Measurements from ENCODE around the gene CABCOCO1.

The CABCOCO1 gene

GRCh38 chr10:61751599-61751998 is 88.9 kb downstream of the CABCOCO1 start:
- DNase-seq (ENCODE audit: extremely low read depth, low read depth), result no peak

DNA sequence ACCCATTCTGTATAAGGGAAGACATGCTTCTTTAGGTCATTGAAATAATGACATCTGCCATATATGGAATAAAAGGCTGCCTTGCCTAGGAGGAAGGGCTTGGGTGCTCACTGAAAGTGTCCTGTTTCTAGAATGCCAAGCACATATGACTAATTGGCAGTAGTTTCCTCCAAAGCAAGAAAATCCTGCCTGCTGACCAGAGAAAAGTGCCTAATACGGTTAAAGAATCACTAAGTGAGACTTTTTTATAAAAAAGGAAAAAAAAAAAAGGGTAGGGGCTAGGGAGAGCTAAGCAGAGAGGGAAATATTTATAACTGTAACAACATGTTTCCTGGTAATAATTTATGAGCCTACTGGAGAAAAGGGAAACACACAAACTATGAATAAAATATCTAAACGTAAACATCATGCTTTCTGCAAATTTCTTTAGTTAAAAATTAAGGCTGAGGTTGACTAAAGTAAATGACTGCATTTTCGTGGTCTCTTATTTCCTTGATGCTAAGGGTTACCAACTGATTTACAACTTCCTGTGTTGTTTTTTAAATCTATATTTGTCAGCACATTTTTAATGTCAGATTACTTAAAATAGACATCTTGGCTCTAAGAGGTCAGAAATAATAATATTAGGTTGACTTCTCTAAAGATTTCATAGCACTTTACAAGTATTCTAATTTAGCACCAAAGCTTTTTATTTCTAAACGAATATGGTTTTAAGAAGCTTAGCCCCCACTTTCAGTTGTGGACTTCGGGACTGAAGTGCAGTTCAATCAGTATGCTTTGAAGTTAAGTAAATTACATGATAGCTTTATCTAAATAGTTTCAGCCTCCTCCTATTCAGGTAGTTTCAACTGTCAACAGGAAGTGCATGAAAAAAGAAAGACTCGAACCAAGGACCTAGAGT is 89.6 kb downstream of the CABCOCO1 start:
- DNase-seq (ENCODE audit: extremely low read depth, low read depth), result no peak

More at GRCh38 chr10:61751599-61751998, 88.9 kb downstream of the CABCOCO1 start:
- TF ChIP-seq CTCF (IDR thresholded peaks at IDR 0.05; ENCODE audit: low read depth, low read length), result no peak

GRCh38 chr10:61753453-61753852 is 90.7 kb downstream of the CABCOCO1 start:
- TF ChIP-seq CTCF (IDR thresholded peaks at IDR 0.05; ENCODE audit: low read depth, low read length), result no peak
- DNase-seq (ENCODE audit: extremely low read depth, low read depth), result no peak

More for the DNA sequence above, 89.6 kb downstream of the CABCOCO1 start:
- TF ChIP-seq CTCF (IDR thresholded peaks at IDR 0.05; ENCODE audit: low read depth, low read length), result no peak

- no peak for DNase-seq (ENCODE audit: extremely low read depth, low read depth)
- TF ChIP-seq CTCF (IDR thresholded peaks at IDR 0.05; ENCODE audit: low read depth, low read length), result no peak
Measured at GRCh38 chr10:61754587-61755550, 92.1 kb downstream of the CABCOCO1 start.

DNA sequence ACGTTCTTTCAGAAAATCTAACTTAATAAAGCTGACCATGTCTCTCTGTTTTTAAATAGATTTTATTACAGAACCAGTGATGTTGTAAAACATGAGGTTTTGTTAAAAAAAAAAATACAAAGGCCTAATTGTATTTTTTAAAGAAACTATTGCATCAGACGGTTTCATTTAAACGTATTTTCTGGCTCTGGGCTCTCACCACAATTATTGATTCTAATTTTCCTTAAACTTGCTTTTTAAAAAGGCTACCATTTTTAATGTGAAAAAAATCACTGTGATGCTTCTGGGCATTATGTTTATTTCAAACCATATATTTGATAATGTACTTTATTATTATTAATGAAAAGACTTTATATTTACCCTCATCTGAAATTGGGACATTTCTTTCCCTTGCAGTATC is 94.3 kb downstream of the CABCOCO1 start:
- DNase-seq (ENCODE audit: extremely low read depth, low read depth), result no peak
- no peak for TF ChIP-seq CTCF (IDR thresholded peaks at IDR 0.05; ENCODE audit: low read depth, low read length)

- DNase-seq (ENCODE audit: extremely low read depth, low read depth), result no peak
- no peak for TF ChIP-seq CTCF (IDR thresholded peaks at IDR 0.05; ENCODE audit: low read depth, low read length)
Measured at GRCh38 chr10:61757525-61758397, 95.0 kb downstream of the CABCOCO1 start.

Measured in AG09319 (cell line).